ENCODE data around the gene ILK. TPM values are rescaled to one million over a fixed set of nuclear protein-coding genes. Genes with fewer than 3 reads are reported as not detected.

Gene ILK
- total RNA-seq (2022; extraction: Qiagen RNA extraction; ENCODE audit: low read depth), result 105 to 120 TPM (median 114 TPM) in 5 replicates

DNA sequence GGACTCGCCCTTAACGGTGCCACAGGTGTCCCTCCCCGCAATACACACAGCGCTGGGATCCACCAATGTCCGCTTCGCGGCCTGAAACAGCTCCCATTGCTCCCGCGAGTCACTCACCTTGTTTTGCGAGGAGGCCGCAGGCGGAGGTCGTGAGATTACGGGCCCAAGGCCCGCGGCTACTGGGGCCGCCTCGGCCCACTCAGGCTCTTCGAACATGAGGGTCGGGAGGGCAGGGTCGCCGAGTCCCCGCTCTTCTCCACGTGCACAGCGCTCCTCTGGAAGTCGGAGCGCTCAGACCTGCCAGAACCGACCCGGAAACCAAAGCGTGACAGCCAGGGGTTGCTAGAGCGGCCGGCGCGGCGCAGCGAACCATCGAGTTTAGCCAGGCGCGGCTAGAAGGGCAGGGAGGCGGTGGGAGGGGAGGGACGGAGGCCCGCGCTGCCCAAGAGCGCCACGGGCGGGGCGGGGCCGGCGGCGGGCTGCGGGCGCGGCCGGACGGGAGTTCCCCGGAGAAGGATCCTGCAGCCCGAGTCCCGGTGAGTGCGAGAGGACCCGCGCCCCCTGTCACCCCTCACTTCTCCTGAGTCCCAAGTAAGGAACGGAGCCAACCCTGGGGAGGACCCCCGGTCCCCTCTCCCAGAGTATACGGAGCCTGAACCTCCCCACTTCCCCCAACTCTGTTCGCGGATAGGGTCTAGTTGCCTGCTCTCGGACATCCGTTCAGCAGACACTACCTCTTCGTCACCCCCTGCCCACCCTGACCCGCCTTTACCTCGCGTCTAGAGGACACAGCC, at the start of gene ILK, which contains the start of gene RRP8:
TSS of gene ILK (plus strand) at position 488 of the 794 bp plus-strand sequence. CDS start 498 bp downstream, outside the sequence.
TSS of gene RRP8 (minus strand) at position 330 of the 794 bp plus-strand sequence. CDS start at position 216, 114 bp downstream.

DNA sequence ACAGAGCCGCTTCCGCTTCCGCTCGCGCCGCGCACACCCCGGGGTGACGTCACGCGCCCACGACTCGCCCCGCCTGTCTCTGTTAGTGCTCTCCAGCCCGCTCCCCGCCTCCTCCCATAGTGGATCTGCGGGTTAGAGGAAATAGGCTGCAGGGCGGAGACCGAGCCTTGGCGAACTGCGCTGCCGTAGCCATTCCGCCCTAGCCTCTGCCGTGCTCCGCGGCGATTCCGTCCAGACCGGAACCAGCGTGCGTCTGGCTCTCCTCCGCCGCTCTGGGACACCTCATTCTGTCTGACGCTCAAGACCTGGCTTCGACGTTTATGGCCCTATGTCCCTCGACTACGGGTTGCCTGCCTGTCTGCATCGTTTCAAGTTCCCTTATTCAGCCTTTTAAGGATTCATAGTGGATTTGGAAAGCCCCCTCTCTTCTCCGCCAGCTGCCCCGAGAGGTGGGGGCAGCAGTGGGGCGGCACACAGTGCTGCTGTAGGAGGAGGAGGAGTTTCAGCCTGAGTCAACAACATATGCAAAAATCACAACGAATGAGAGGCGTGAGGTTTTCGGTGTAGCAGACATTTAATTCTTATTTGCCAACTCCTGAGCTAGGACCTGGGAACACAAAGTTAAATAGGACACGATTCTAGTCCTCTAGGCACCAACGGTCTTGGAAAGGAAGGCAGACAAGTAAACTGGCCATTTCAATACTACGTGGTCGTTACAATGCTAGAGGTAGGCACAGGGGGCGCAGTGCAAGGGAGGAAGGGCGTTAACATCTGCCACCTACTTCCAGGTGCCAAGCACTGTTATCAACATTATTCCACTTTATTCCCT, 8.9 kb downstream of the ILK start, which contains the start of gene TAF10:
TSS of gene TAF10 (minus strand) at position 4 of the 829 bp plus-strand sequence. CDS start 27 bp downstream, outside the sequence.

DNA sequence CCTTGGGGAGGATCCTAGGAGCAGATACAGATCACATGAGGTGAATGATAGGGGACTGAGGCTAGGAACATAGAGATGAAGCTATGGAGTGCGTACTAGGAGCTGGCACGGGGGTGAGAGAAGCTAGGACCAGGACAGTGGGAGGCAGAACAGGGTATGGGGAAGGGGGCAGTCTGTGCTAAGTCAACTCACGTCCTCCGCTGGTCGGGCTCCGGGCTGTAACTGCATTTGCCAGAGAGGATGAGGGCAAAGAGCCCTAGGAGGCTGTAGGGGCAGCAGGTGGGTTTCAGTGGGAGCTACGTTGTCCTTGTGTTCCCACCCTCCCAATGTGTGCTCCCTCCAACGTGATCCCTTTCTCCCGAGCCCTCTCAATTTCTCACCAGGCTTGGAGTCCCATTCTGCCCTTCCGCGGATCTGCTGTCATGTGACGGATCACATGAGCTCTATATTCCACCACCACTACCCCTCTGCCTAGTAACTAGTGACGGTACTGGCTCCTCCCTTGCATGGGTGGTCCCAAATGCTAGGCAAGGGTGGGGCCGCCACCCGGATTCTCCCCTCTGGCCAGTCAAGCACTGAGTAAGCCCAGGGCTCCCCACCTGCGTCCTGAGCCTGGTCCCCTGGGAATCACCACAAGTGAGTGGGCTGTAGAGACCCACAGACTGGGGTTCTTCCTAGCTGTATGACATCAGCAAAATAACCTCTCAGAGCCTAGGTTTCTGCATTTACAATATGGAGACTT, 15.6 kb downstream of the ILK start, which contains the start of gene TPP1:
TSS of gene TPP1 (minus strand) at position 419 of the 742 bp plus-strand sequence. CDS start at position 397, 22 bp downstream.

DNA sequence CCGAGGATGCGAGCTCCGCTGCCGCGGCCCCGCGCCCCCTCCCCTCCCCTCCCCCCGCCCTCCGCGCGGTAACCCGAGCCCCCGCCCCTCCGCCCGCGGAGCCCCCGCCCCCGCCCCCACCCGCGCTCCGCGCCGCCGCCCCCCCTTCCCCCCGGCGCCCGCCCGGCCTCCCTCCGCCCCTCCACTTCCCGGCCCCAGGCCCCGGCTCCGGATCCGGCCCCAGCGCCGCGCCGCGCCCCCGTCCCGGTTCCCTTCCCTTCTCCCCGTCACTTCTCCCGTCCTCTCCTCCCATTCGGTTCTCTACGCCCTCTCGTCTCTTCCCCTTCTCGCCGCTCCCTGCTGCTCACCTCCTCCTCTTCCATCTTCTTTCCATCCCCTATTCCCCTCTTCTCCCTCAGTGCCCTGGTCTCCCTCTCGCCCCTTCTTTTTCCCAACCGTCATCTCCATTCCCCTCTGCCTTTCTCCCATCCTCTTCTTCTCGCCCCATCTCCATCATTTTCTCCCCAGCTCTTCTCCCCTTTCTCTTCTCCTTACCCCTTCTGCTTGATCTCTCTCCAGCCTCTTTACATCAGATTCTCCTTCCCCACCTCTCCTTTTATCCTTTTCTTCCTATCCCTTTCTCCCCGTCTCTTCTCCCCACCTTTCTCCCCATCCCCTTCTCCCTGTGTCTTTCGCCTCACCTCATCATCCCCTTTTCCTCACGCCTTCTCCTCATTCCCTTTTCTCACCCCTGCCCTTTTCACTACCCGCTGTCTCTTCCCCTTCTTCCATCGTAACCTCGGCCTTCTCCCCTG, 52.4 kb downstream of the ILK start, which contains the start of gene DCHS1:
TSS of gene DCHS1 (minus strand) at position 20 of the 794 bp plus-strand sequence. CDS start 14,196 bp downstream, outside the sequence.

Other genes starting within 250 kb of the ILK start
- 10.2 to 13.1 TPM (median 11.4 TPM) in 5 replicates for gene SMPD1, start 213.3 kb upstream of the ILK start, total RNA-seq (2022; extraction: Qiagen RNA extraction; ENCODE audit: low read depth)
- 17.0 to 20.3 TPM (median 17.8 TPM) in 5 replicates for gene APBB1, start 184.7 kb upstream of the ILK start, total RNA-seq (2022; extraction: Qiagen RNA extraction; ENCODE audit: low read depth)
- 0.32 to 1.4 TPM (median 0.49 TPM) in 5 replicates for gene HPX, start 162.8 kb upstream of the ILK start, total RNA-seq (2022; extraction: Qiagen RNA extraction; ENCODE audit: low read depth)
- 14.9 to 21.1 TPM (median 18.1 TPM) in 5 replicates for gene TRIM3, start 129.8 kb upstream of the ILK start, total RNA-seq (2022; extraction: Qiagen RNA extraction; ENCODE audit: low read depth)
- 54.9 to 61.4 TPM (median 59.2 TPM) in 5 replicates for gene ARFIP2, start 122.4 kb upstream of the ILK start, total RNA-seq (2022; extraction: Qiagen RNA extraction; ENCODE audit: low read depth)
- gene TIMM10B, start 122.3 kb upstream of the ILK start, total RNA-seq (2022; extraction: Qiagen RNA extraction; ENCODE audit: low read depth), result 26.4 to 38.9 TPM (median 37.1 TPM) in 5 replicates
- gene DNHD1, start 106.5 kb upstream of the ILK start, total RNA-seq (2022; extraction: Qiagen RNA extraction; ENCODE audit: low read depth), result 3.3 to 3.7 TPM (median 3.5 TPM) in 5 replicates
- gene RRP8, start 158 bp upstream of the ILK start, total RNA-seq (2022; extraction: Qiagen RNA extraction; ENCODE audit: low read depth), result 27.9 to 37.6 TPM (median 34.3 TPM) in 5 replicates
- 189 to 236 TPM (median 228 TPM) in 5 replicates for gene TAF10, start 8.4 kb downstream of the ILK start, total RNA-seq (2022; extraction: Qiagen RNA extraction; ENCODE audit: low read depth)
- 45.1 to 54.1 TPM (median 49.2 TPM) in 5 replicates for gene TPP1, start 15.6 kb downstream of the ILK start, total RNA-seq (2022; extraction: Qiagen RNA extraction; ENCODE audit: low read depth)
- gene DCHS1, start 52.0 kb downstream of the ILK start, total RNA-seq (2022; extraction: Qiagen RNA extraction; ENCODE audit: low read depth), result 0.11 to 0.16 TPM (median 0.14 TPM) in 5 replicates
- gene MRPL17, start 79.6 kb downstream of the ILK start, total RNA-seq (2022; extraction: Qiagen RNA extraction; ENCODE audit: low read depth), result 96.4 to 125 TPM (median 98.2 TPM) in 5 replicates
- 0.05 to 0.09 TPM (median 0.06 TPM) in 3 of 5 replicates, not detected in the others for gene OR2AG2, start 168.2 kb downstream of the ILK start, total RNA-seq (2022; extraction: Qiagen RNA extraction; ENCODE audit: low read depth)
- gene OR2AG1, start 179.2 kb downstream of the ILK start, total RNA-seq (2022; extraction: Qiagen RNA extraction; ENCODE audit: low read depth), result not detected in 5 replicates
- not detected in 5 replicates for gene OR6A2, start 195.9 kb downstream of the ILK start, total RNA-seq (2022; extraction: Qiagen RNA extraction; ENCODE audit: low read depth)
- gene OR10A5, start 241.9 kb downstream of the ILK start, total RNA-seq (2022; extraction: Qiagen RNA extraction; ENCODE audit: low read depth), result not detected in 5 replicates